Head of caudate nucleus (tissue), 42 donors: ENCODE results near the gene NOL9.
"Not testable (repeated sequence)": the region's sequence is repeated elsewhere in the genome, so short reads cannot be mapped to it uniquely, and the experiment has no call there.

Source experiments
- DNase-seq, 42 donors: peaks; one replicate each; pipeline versions ENCODE4 v3.0.0 to v3.0.0-alpha.2; 2020 to 2021; ENCODE audit warnings: mixed read lengths in 7 of 42
- intact Hi-C: fragments of 100-400 bp; cut with DNase I; formaldehyde crosslinking; loops from one replicate; pipeline ENCODE4 v1.15.0; 2022

Gene NOL9

GRCh38 chr1:6554031-6554906 is at the start of gene NOL9:
Gene NOL9 (minus strand): TSS chr1:6554513. CDS start chr1:6554502, 11 bp downstream.
- intact Hi-C loops = loop anchor here (10.0 kb wide), 1 partner anchor 51 kb away; the partner anchor contains the start of gene KLHL21
- DNase-seq = peak; percentile 82 to 98 (median 96)

- intact Hi-C loops = loop anchor here (10.0 kb wide), 1 partner anchor 49 kb away; the partner anchor contains the start of genes NOL9 and TAS1R1
- peak in 38 of 42 donors; percentile 34 to 87 (median 64) for DNase-seq
Measured at GRCh38 chr1:6603238-6603914, 49.1 kb upstream of the NOL9 start.

- peak; percentile 40 to 97 (median 90) for DNase-seq
- intact Hi-C loops = loop anchor here (10.0 kb wide), 1 partner anchor 48 kb away; the partner anchor contains the start of genes NOL9 and TAS1R1
Measured at GRCh38 chr1:6602669-6603237, 48.4 kb upstream of the NOL9 start, which contains the start of gene KLHL21. Gene KLHL21 (minus strand): TSS chr1:6602869. CDS start chr1:6602817, 52 bp downstream.

GRCh38 chr1:6601923-6602668 is 47.8 kb upstream of the NOL9 start:
- intact Hi-C loops = loop anchor here (10.0 kb wide), 1 partner anchor 47 kb away; the partner anchor contains the start of genes NOL9 and TAS1R1
- DNase-seq = peak in 32 of 42 donors; percentile 24 to 73 (median 50)

GRCh38 chr1:6601049-6601922 is 47.0 kb upstream of the NOL9 start:
- DNase-seq = peak in 41 of 42 donors; percentile 39 to 89 (median 72)
- intact Hi-C loops = loop anchor here (10.0 kb wide), 1 partner anchor 46 kb away; the partner anchor contains the start of genes NOL9 and TAS1R1

GRCh38 chr1:6600410-6601048 is 46.2 kb upstream of the NOL9 start:
- peak in 5 of 42 donors; percentile 12 to 53 (median 22) for DNase-seq
- intact Hi-C loops = loop anchor here (10.0 kb wide), 1 partner anchor 46 kb away; the partner anchor contains the start of genes NOL9 and TAS1R1

- intact Hi-C loops = loop anchor here (10.0 kb wide), 1 partner anchor 45 kb away; the partner anchor contains the start of genes NOL9 and TAS1R1
- not testable (repeated sequence) for DNase-seq
Measured at GRCh38 chr1:6599991-6600390, 45.7 kb upstream of the NOL9 start.

- intact Hi-C loops = no loop called here
Measured at GRCh38 chr1:6599141-6599975, 45.0 kb upstream of the NOL9 start.

GRCh38 chr1:6597777-6598131 is 43.4 kb upstream of the NOL9 start:
- intact Hi-C loops = no loop called here
- DNase-seq = no peak

More at GRCh38 chr1:6599141-6599975, 45.0 kb upstream of the NOL9 start:
- DNase-seq = peak in 35 of 42 donors; percentile 32 to 82 (median 60)

GRCh38 chr1:6596886-6597776 is 42.8 kb upstream of the NOL9 start:
- DNase-seq = no peak
- intact Hi-C loops = no loop called here

GRCh38 chr1:6596351-6596750 is 42.0 kb upstream of the NOL9 start:
- intact Hi-C loops = no loop called here
- peak in 5 of 42 donors; percentile 18 to 77 (median 39) for DNase-seq

- DNase-seq = no peak
- intact Hi-C loops = no loop called here
Measured at GRCh38 chr1:6594977-6595740, 40.8 kb upstream of the NOL9 start.

GRCh38 chr1:6593810-6594209 is 39.5 kb upstream of the NOL9 start:
- DNase-seq = no peak
- intact Hi-C loops = no loop called here

- intact Hi-C loops = no loop called here
Measured at GRCh38 chr1:6592865-6593593, 38.7 kb upstream of the NOL9 start.

More at GRCh38 chr1:6592865-6593593, 38.7 kb upstream of the NOL9 start:
- DNase-seq = no peak
